ENCODE measurements around the gene DRC1.

Gene DRC1

GRCh38 chr2:26395394-26395793, 6.3 kb upstream of the DRC1 start:
- DNase-seq (ENCODE audit: low read depth), result no peak

GRCh38 chr2:26396734-26397298, 4.9 kb upstream of the DRC1 start:
- no peak overlapping the region for H3K4me3 ChIP-seq (ENCODE audit: low read depth, low read length)
- no peak for DNase-seq (ENCODE audit: low read depth)

More at GRCh38 chr2:26395394-26395793, 6.3 kb upstream of the DRC1 start:
- no peak overlapping the region for H3K4me3 ChIP-seq (ENCODE audit: low read depth, low read length)

DNA sequence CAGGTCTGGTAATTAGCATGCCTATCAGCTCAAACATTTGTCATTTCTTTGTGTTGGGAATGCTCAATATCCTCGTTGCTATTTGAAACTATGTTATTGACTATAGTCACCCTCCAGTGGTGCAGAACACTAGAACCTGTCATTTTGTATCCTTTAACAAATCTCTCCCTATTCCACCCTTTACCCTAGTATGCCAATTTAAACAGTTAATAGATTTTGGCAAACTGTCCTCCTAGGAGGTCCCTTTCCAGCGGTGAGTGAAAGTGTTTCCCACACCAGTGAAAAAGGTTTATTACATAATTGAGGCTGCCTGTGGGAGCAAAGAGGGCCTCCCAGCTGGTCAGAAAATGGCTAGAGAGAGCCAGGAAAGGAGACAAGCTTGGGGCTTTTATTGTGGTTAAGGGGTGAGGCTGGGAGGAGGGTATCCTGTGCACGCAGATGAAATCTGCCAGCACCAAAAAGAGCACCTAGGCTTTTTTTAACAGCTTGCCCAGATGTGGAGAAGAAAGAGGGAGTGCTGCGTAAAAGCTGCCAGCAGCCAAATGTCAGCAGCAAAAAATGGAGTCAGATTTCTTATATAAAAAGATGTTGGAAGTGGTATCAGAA, 1.8 kb upstream of the DRC1 start:
- no peak overlapping the region for H3K4me3 ChIP-seq (ENCODE audit: low read depth, low read length)
- no peak for DNase-seq (ENCODE audit: low read depth)

DNA sequence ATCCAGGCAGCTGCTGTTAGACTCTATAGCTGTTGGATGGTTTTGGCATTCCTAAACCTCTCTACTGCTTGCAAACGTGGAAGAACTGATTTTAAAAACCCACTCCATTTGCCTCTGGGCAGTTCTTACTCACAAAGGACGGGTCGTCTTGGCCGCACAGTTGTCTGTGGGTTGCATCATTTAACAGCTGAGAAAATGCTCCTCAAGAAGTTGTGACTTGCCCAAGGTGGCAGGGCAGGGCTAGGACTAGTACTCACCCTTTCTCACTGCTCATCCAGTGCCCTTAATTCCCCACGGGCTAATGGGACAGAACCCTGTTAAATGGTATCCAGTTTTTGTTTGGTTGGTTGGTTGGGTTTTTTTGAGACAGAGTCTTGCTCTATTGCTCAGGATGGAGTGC, 997 bp upstream of the DRC1 start:
- no peak overlapping the region for H3K4me3 ChIP-seq (ENCODE audit: low read depth, low read length)
- no peak for DNase-seq (ENCODE audit: low read depth)

DNA sequence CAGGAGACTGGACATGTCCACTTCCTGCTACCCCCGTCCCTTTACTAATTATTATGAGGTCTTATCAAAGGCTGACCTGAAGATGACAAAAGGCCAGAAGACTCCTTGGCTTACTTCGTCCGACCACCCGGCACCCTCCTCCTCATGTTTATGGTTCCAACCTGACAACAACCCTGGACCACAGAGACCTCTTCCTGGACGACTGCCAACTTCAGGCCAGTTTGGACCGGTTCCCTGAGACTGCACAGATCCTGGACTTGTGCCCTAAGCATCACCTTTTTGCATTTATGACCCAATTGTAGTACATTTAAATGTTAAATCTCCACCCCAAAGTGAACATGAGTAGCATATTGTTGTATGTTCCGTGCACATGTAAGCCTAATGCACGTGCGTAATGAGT, 5.8 kb downstream of the DRC1 start:
- no peak overlapping the region for H3K4me3 ChIP-seq (ENCODE audit: low read depth, low read length)
- DNase-seq (ENCODE audit: low read depth), result no peak

GRCh38 chr2:26409785-26410184, 8.1 kb downstream of the DRC1 start:
- H3K4me3 ChIP-seq (ENCODE audit: low read depth, low read length), result no peak overlapping the region
- no peak for DNase-seq (ENCODE audit: low read depth)

DNA sequence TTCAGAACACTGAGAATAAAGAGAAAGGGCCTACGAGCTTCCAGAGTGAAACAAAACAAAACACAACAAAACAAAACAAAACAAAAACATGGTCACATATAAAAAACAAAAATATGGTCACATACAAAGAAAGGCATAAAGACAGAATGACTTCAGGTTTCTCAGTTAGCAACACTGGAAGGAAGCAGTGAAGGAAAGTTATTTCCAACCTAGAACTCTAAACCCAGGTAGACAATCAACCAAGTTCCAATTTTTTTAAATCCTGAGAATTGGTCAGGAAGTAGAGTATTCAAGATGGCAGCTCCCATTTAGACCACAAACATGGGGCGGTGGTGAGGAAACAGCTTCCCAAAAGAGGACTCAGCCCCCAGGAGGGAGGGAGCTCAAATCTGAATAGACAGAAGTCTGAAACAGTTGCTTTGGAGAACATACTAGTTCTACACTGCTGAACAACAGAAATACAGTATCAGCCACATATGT, 9.1 kb downstream of the DRC1 start:
- no peak overlapping the region for H3K4me3 ChIP-seq (ENCODE audit: low read depth, low read length)

DNA sequence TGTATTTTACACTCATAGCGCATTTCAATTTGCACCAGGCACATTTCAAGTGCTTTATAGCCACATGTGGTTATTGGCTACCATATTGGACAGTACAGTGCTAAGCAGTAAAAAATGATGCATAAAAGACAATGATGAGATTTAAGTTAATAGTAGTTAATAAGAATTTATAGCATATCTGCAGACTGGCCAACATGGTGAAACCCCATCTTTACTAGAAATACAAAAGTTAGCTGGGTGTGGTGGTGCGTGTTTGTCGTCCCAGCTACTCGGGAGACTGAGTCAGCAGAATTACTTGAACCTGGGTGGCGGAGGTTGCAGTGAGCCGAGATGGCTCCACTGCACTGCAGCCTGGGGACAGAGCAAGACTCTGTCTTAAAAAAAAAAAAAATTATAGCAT, 9.7 kb downstream of the DRC1 start:
- H3K4me3 ChIP-seq (ENCODE audit: low read depth, low read length), result no peak overlapping the region

More for the DNA sequence above, 9.1 kb downstream of the DRC1 start:
- no peak for DNase-seq (ENCODE audit: low read depth)

GRCh38 chr2:26412091-26412673, 10.5 kb downstream of the DRC1 start:
- no peak overlapping the region for H3K4me3 ChIP-seq (ENCODE audit: low read depth, low read length)
- no peak for DNase-seq (ENCODE audit: low read depth)

More for the DNA sequence above, 9.7 kb downstream of the DRC1 start:
- no peak for DNase-seq (ENCODE audit: low read depth)

DNA sequence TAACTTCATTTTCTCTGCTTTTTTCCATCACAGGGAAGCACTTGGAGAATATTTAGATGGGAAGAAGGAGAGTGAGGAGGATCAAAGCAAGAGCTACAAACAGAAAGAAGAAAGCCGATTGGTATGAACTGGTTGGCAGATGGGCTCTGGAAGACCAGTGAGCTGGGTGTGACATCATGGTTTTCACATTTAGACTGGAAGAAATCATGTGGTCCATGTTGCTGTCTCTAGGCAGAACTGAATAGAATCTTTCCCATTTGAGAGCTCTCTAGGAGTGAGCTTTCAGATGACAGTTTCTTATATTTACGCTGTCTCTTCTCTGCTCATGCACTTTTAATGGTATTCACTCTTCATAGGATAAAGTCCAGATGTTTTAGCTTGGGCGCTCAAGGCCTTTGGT, 12.6 kb downstream of the DRC1 start:
- H3K4me3 ChIP-seq (ENCODE audit: low read depth, low read length), result no peak overlapping the region

DNA sequence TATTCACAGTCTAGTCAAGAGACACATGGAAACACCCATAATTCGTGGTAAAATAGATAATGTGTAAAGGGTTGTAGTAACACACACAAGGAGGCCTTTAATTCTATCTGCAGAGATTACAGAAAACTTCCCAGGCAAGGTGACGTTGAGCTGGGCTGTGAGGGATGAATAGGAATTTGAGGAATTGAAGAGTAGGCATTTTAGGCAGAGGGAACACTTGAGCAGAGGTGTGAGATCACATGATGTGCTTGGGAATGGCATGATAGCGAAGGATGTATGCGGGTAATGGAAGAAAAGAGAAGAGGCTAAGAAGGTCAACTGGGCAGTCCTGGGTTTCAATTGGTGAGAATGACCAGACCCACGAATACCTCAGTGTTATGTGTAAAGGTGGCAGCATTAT, 20.2 kb downstream of the DRC1 start:
- no peak for DNase-seq (ENCODE audit: low read depth)
- H3K4me3 ChIP-seq (ENCODE audit: low read depth, low read length), result no peak overlapping the region

More for the DNA sequence above, 12.6 kb downstream of the DRC1 start:
- no peak for DNase-seq (ENCODE audit: low read depth)

GRCh38 chr2:26422947-26423629, 21.4 kb downstream of the DRC1 start:
- no peak for DNase-seq (ENCODE audit: low read depth)
- no peak overlapping the region for H3K4me3 ChIP-seq (ENCODE audit: low read depth, low read length)

- DNase-seq (ENCODE audit: low read depth), result no peak
Observed at GRCh38 chr2:26423750-26424149, 22.0 kb downstream of the DRC1 start.

GRCh38 chr2:26424221-26424620, 22.5 kb downstream of the DRC1 start:
- no peak overlapping the region for H3K4me3 ChIP-seq (ENCODE audit: low read depth, low read length)
- DNase-seq (ENCODE audit: low read depth), result no peak

More at GRCh38 chr2:26423750-26424149, 22.0 kb downstream of the DRC1 start:
- H3K4me3 ChIP-seq (ENCODE audit: low read depth, low read length), result no peak overlapping the region

- DNase-seq (ENCODE audit: low read depth), result no peak
- H3K4me3 ChIP-seq (ENCODE audit: low read depth, low read length), result no peak overlapping the region
Observed at GRCh38 chr2:26428846-26429245, 27.1 kb downstream of the DRC1 start.

GRCh38 chr2:26429779-26430578, 28.3 kb downstream of the DRC1 start:
- DNase-seq (ENCODE audit: low read depth), result no peak
- no peak overlapping the region for H3K4me3 ChIP-seq (ENCODE audit: low read depth, low read length)

DNA sequence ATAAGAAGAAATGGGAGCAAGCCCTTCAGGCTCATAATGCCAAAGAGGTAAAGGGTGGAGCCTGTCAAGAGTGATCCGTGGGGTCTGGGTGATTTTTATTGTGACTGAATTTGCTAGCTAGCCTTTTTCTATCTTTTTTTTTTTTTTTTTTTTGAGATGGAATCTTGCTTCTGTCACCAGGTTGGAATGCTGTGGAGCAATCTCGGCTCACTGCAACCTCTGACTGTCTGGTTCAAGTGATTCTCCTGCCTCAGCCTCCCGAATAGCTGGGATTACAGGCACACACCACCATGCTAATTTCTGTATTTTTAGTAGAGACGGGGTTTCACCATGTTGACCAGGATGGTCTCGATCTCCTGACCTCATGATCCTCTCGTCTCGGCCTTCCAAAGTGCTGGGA, 29.1 kb downstream of the DRC1 start:
- H3K4me3 ChIP-seq (ENCODE audit: low read depth, low read length), result no peak overlapping the region
- DNase-seq (ENCODE audit: low read depth), result no peak

DNA sequence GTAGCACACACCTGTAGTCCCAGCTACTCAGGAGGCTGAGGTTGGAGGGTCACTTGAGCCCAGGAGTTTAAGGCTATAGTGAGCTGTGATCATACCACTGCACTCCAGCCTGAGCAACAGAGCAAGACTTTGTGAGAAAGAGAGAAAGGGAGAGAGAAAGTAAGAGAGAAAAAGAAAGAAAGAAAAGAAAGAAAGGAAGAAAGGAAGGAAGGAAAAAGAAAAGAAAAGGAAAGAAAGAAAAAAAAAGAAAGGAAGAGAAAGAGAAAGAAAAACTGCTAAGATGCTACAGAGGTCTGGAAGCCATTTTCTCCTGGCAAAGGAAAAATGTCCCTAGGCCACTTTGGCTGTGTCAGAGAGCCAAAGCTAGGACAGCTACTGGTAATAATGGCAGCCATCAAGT, 30.6 kb downstream of the DRC1 start:
- no peak overlapping the region for H3K4me3 ChIP-seq (ENCODE audit: low read depth, low read length)
- DNase-seq (ENCODE audit: low read depth), result no peak

GRCh38 chr2:26432859-26433258, 31.1 kb downstream of the DRC1 start:
- no peak for DNase-seq (ENCODE audit: low read depth)
- H3K4me3 ChIP-seq (ENCODE audit: low read depth, low read length), result no peak overlapping the region

- no peak for DNase-seq (ENCODE audit: low read depth)
Observed at GRCh38 chr2:26435106-26435505, 33.4 kb downstream of the DRC1 start.

More at GRCh38 chr2:26435106-26435505, 33.4 kb downstream of the DRC1 start:
- H3K4me3 ChIP-seq (ENCODE audit: low read depth, low read length), result no peak overlapping the region

All from skeletal muscle cell (primary cell).